ENCODE measurements around the gene INMT. TPM values are rescaled to one million over a fixed set of nuclear protein-coding genes. Genes with fewer than 3 reads are reported as not detected.

The INMT gene
- total and polyA plus RNA-seq, 2 of the 8 experiments (the other 6 are each of a cell fraction or from before 2014, with no cell fraction given): 0.60 to 0.94 TPM

GRCh38 chr7:30745261-30745941, 6.5 kb upstream of the INMT start (continued):
- TF ChIP-seq RFX5 (IDR thresholded peaks at IDR 0.05; ENCODE audit: borderline replicate concordance, low read depth, low read length) (no peak), JUN (IDR thresholded peaks at IDR 0.05; ENCODE audit: low read depth, low read length) (no peak), RNF2 (IDR thresholded peaks at IDR 0.05; ENCODE audit: borderline replicate concordance, low read depth, low read length, missing control alignments, poor library complexity, severe bottlenecking) (no peak), SP4 (IDR thresholded peaks at IDR 0.05; ENCODE audit: low read length) (no peak), RBBP5 (IDR thresholded peaks at IDR 0.05; ENCODE audit: borderline replicate concordance, low read depth, low read length) (no peak), YY1 (IDR thresholded peaks at IDR 0.05; ENCODE audit: low read depth, low read length) (no peak), EP300 (IDR thresholded peaks at IDR 0.05; ENCODE audit: borderline replicate concordance in 1 of 2, low read depth in 2 of 2, low read length in 2 of 2) (no peak)
